SK-N-SH treated with all-trans-retinoic acid at 6 μM for 48 hours (cell line): ENCODE results near the gene FAM114A2.

Source experiments
- ATAC-seq: fragments of 200-7000 bp; cut with Tn5 transposase; 3 replicates; pipeline ENCODE4 v1.9.1; 2020; ENCODE audit warnings: mild to moderate bottlenecking, moderate library complexity
- ARNTL ChIP-seq: fragments of 450-650 bp; formaldehyde crosslinking; IDR thresholded peaks from 2 replicates; pipeline ENCODE4 v1.5.0; 2020; ENCODE audit warnings: low read depth, mild to moderate bottlenecking, moderate library complexity, borderline replicate concordance
- BACH2 ChIP-seq: fragments of 250-450 bp; sonication (Bioruptor Pico); IDR thresholded peaks from 2 replicates; pipeline ENCODE4 v1.9.0; 2021; ENCODE audit warnings: mild to moderate bottlenecking, borderline replicate concordance
- CREB5 ChIP-seq: fragments of 250-450 bp; sonication (Bioruptor Pico); IDR thresholded peaks from 2 replicates; pipeline ENCODE4 v1.5.1; 2020; ENCODE audit warnings: low read depth, mild to moderate bottlenecking, moderate library complexity
- CSDC2 ChIP-seq: fragments of 250-450 bp; sonication (Bioruptor Pico); IDR thresholded peaks from 2 replicates; pipeline ENCODE4 v1.5.0; 2020; ENCODE audit warnings: mild to moderate bottlenecking, moderate library complexity
- CSRNP3 ChIP-seq: fragments of 250-450 bp; sonication (Bioruptor Pico); IDR thresholded peaks from 2 replicates; pipeline ENCODE4 v1.5.1; 2021; ENCODE audit warnings: mild to moderate bottlenecking, moderate library complexity
- ESRRG ChIP-seq: fragments of 250-450 bp; sonication (Bioruptor Pico); IDR thresholded peaks from 2 replicates; pipeline ENCODE4 v1.6.1; 2021; ENCODE audit warnings: mild to moderate bottlenecking
- GLIS3 ChIP-seq: fragments of 250-450 bp; sonication (Bioruptor Pico); IDR thresholded peaks from 2 replicates; pipeline ENCODE4 v1.5.0; 2020; ENCODE audit warnings: mild to moderate bottlenecking, moderate library complexity
- OSR1 ChIP-seq: fragments of 250-450 bp; sonication (Bioruptor Pico); IDR thresholded peaks from 2 replicates; pipeline ENCODE4 v1.8.0; 2022; ENCODE audit warnings: moderate library complexity, mild to moderate bottlenecking, inconsistent platforms
- POU6F1 ChIP-seq: fragments of 250-450 bp; sonication (Bioruptor Pico); IDR thresholded peaks from 2 replicates; pipeline ENCODE4 v1.8.0; 2021; ENCODE audit warnings: low read depth, mild to moderate bottlenecking, moderate library complexity, borderline replicate concordance
- PPARA ChIP-seq: fragments of 250-450 bp; sonication (Bioruptor Pico); IDR thresholded peaks from 2 replicates; pipeline ENCODE4 v1.5.0; 2020; ENCODE audit warnings: mild to moderate bottlenecking, borderline replicate concordance
- RARB ChIP-seq: fragments of 250-450 bp; sonication (Bioruptor Pico); IDR thresholded peaks from 2 replicates; pipeline ENCODE4 v1.8.0; 2021; ENCODE audit warnings: mild to moderate bottlenecking, moderate library complexity
- SNAI2 ChIP-seq: fragments of 250-450 bp; sonication (Bioruptor Pico); IDR thresholded peaks from 2 replicates; pipeline ENCODE4 v1.5.0; 2020; ENCODE audit warnings: mild to moderate bottlenecking, moderate library complexity
- TCF4 ChIP-seq: fragments of 250-450 bp; sonication (Bioruptor Pico); IDR thresholded peaks from 2 replicates; pipeline ENCODE4 v1.8.0; 2021; ENCODE audit warnings: mild to moderate bottlenecking, moderate library complexity, borderline replicate concordance
- TSHZ2 ChIP-seq: fragments of 250-450 bp; sonication (Bioruptor Pico); IDR thresholded peaks from 2 replicates; pipeline ENCODE4 v1.5.0; 2020; ENCODE audit warnings: mild to moderate bottlenecking, moderate library complexity
- ZC3H10 ChIP-seq: fragments of 250-450 bp; sonication (Bioruptor Pico); IDR thresholded peaks from 2 replicates; pipeline ENCODE4 v1.5.1; 2021; ENCODE audit warnings: mild to moderate bottlenecking, moderate library complexity
- ZFP3 ChIP-seq: fragments of 250-450 bp; sonication (Bioruptor Pico); IDR thresholded peaks from 2 replicates; pipeline ENCODE4 v1.5.0; 2020; ENCODE audit warnings: mild to moderate bottlenecking, moderate library complexity
- ZFP30 ChIP-seq: fragments of 450-650 bp; formaldehyde crosslinking; IDR thresholded peaks from 2 replicates; pipeline ENCODE4 v1.5.0; 2022; ENCODE audit warnings: mild to moderate bottlenecking, moderate library complexity
- ZNF565 ChIP-seq: fragments of 450-650 bp; formaldehyde crosslinking; conservative IDR thresholded peaks from 2 replicates; pipeline ENCODE4 v1.5.0; 2020; ENCODE audit warnings: low read depth, mild to moderate bottlenecking, moderate library complexity
- ZNF70 ChIP-seq: fragments of 450-650 bp; formaldehyde crosslinking; IDR thresholded peaks from 2 replicates; pipeline ENCODE4 v1.5.0; 2020; ENCODE audit warnings: mild to moderate bottlenecking, moderate library complexity
- ZNF8 ChIP-seq: fragments of 450-650 bp; formaldehyde crosslinking; IDR thresholded peaks from 2 replicates; pipeline ENCODE4 v1.5.0; 2020; ENCODE audit warnings: mild to moderate bottlenecking, moderate library complexity
- TF ChIP-seq, protein P1 (sequence below): fragments of 250-450 bp; sonication (Bioruptor Pico); IDR thresholded peaks from 2 replicates; pipeline ENCODE4 v1.8.0; 2020; ENCODE audit warnings: mild to moderate bottlenecking, moderate library complexity, borderline replicate concordance

The FAM114A2 gene

DNA sequence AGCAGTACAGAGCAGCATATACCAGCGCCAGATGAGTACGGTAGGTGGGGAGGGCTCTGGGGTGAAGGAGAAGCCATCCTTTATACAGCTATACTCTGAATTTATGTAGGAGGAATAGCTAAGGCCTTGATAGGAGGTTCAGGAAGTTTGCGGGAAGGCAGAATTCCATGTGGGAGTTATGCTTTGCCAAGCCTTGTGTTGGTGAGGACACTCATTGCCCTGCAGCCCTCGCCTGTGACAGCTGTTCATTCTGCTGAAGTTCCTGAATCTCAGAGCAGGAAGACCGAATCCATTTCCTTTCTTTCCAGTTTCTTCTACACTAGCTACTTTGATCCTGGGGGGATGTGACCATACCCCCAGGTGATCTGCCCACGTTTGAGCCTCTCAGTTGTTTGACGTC is 7.8 kb upstream of the FAM114A2 start (continued):
- TF ChIP-seq, protein P1, sequence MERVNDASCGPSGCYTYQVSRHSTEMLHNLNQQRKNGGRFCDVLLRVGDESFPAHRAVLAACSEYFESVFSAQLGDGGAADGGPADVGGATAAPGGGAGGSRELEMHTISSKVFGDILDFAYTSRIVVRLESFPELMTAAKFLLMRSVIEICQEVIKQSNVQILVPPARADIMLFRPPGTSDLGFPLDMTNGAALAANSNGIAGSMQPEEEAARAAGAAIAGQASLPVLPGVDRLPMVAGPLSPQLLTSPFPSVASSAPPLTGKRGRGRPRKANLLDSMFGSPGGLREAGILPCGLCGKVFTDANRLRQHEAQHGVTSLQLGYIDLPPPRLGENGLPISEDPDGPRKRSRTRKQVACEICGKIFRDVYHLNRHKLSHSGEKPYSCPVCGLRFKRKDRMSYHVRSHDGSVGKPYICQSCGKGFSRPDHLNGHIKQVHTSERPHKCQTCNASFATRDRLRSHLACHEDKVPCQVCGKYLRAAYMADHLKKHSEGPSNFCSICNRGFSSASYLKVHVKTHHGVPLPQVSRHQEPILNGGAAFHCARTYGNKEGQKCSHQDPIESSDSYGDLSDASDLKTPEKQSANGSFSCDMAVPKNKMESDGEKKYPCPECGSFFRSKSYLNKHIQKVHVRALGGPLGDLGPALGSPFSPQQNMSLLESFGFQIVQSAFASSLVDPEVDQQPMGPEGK (CRISPR knock-in tag), result no peak
- TF ChIP-seq ZFP30 (CRISPR knock-in tag), result no peak
- TF ChIP-seq ESRRG (CRISPR knock-in tag), result no peak

DNA sequence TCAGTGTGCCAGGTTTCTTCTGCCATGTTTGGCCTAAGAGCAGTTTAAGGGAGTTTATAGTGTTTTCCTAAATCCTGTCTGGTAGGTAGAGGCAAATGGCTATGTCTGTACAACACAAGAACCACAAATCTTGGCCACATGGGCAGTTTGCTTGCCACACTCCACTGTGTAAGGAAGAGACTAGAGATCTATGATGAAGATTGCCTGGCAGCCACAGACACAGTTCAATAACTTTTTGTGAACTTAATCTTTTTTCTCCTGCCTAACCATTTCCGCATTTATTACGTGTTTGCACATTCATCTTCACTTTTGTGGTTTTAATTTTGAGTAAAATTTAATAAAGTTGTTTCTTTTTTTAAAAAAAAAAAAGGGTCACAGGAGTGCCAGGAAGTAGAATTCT is 5.9 kb upstream of the FAM114A2 start:
- no peak for TF ChIP-seq ESRRG (CRISPR knock-in tag)
- TF ChIP-seq OSR1, result no peak
- no peak for TF ChIP-seq SNAI2
- TF ChIP-seq, protein P1 (CRISPR knock-in tag), result no peak
- no peak for TF ChIP-seq ZFP30 (CRISPR knock-in tag)
- no peak for TF ChIP-seq ARNTL (CRISPR knock-in tag)
- no peak for TF ChIP-seq CSDC2
- TF ChIP-seq RARB (CRISPR knock-in tag), result no peak
- no peak for TF ChIP-seq CSRNP3 (CRISPR knock-in tag)
- TF ChIP-seq GLIS3 (CRISPR knock-in tag), result no peak
- TF ChIP-seq ZNF70 (CRISPR knock-in tag), result no peak
- TF ChIP-seq PPARA (CRISPR knock-in tag), result no peak
- no peak for TF ChIP-seq ZC3H10 (CRISPR knock-in tag)
- TF ChIP-seq CREB5 (CRISPR knock-in tag), result no peak
- no peak for TF ChIP-seq BACH2 (CRISPR knock-in tag)
- TF ChIP-seq TSHZ2, result no peak
- TF ChIP-seq ZFP3 (CRISPR knock-in tag), result no peak
- ATAC-seq, result no peak

GRCh38 chr5:154044099-154044498 is 5.4 kb upstream of the FAM114A2 start:
- no peak for ATAC-seq
- TF ChIP-seq, protein P1 (CRISPR knock-in tag), result no peak
- no peak for TF ChIP-seq TCF4 (CRISPR knock-in tag)
- no peak for TF ChIP-seq ZC3H10 (CRISPR knock-in tag)
- TF ChIP-seq RARB (CRISPR knock-in tag), result no peak
- no peak for TF ChIP-seq POU6F1 (CRISPR knock-in tag)
- TF ChIP-seq ZNF8 (CRISPR knock-in tag), result no peak
- no peak for TF ChIP-seq ZNF70 (CRISPR knock-in tag)
- TF ChIP-seq GLIS3 (CRISPR knock-in tag), result no peak
- no peak for TF ChIP-seq ZNF565
- TF ChIP-seq ESRRG (CRISPR knock-in tag), result no peak
- no peak for TF ChIP-seq CSDC2
- no peak for TF ChIP-seq ZFP30 (CRISPR knock-in tag)
- no peak for TF ChIP-seq BACH2 (CRISPR knock-in tag)
- no peak for TF ChIP-seq CREB5 (CRISPR knock-in tag)
- TF ChIP-seq OSR1, result no peak
